WTC11 (cell line): ENCODE measurements around the gene MCOLN1. TPM values are rescaled to one million over a fixed set of nuclear protein-coding genes. Genes with fewer than 3 reads are reported as not detected.

ENCODE experiments used
- ATAC-seq: fragments of 200-7000 bp; cut with Tn5 transposase; 2 replicates; pipeline ENCODE4 v1.10.0; 2021; ENCODE audit warnings: mild to moderate bottlenecking, moderate library complexity
- CTCF ChIA-PET: fragments of 300-600 bp; sonication (Branson Sonifier 250); formaldehyde crosslinking; loops from one replicate; lab custom pipeline; 2021; ENCODE audit warnings: antibody characterized with exemption; lab: Charles Lee
- POLR2A ChIA-PET: fragments of 350-600 bp; sonication (Branson Sonifier 250); formaldehyde crosslinking; loops from one replicate; lab custom pipeline; 2021; ENCODE audit warnings: antibody characterized with exemption; lab: Charles Lee
- DNase-seq: peaks from one replicate; pipeline ENCODE4 v3.0.0; 2021; ENCODE audit warnings: low spot score
- H3K27ac Mint-ChIP-seq: 2 replicates; pipeline ENCODE4 v1.8.0; 2021; ENCODE audit warnings: mixed read lengths
- H3K27me3 Mint-ChIP-seq: 2 replicates; pipeline ENCODE4 v1.8.0; 2021; ENCODE audit warnings: low read depth, mild to moderate bottlenecking, moderate library complexity, mixed read lengths
- H3K36me3 Mint-ChIP-seq: 2 replicates; pipeline ENCODE4 v1.8.0; 2021; ENCODE audit warnings: mixed read lengths
- H3K4me1 Mint-ChIP-seq: 2 replicates; pipeline ENCODE4 v1.8.0; 2022; ENCODE audit warnings: mixed read lengths
- H3K4me3 Mint-ChIP-seq: 2 replicates; pipeline ENCODE4 v1.8.0; 2021; ENCODE audit warnings: mild to moderate bottlenecking, moderate library complexity, mixed read lengths
- H3K9me3 Mint-ChIP-seq: 2 replicates; pipeline ENCODE4 v1.8.0; 2021; ENCODE audit warnings: mixed read lengths
- CREB1 ChIP-seq: sonication (generic); formaldehyde crosslinking; IDR thresholded peaks from 2 replicates; pipeline ENCODE4 v1.8.0; 2023; ENCODE audit warnings: mild to moderate bottlenecking, missing genetic modification reagents
- CREM ChIP-seq: sonication (generic); formaldehyde crosslinking; IDR thresholded peaks from 2 replicates; pipeline ENCODE4 v1.8.1; 2022; ENCODE audit warnings: mild to moderate bottlenecking, missing genetic modification reagents, moderate library complexity
- FOXP1 ChIP-seq: sonication (generic); formaldehyde crosslinking; IDR thresholded peaks from 2 replicates; pipeline ENCODE4 v1.8.0; 2022; ENCODE audit warnings: missing genetic modification reagents, mild to moderate bottlenecking, moderate library complexity, borderline replicate concordance
- IRF2 ChIP-seq: sonication (generic); formaldehyde crosslinking; IDR thresholded peaks from 2 replicates; pipeline ENCODE4 v1.8.0; 2022; ENCODE audit warnings: low read depth, missing genetic modification reagents, borderline replicate concordance
- JAZF1 ChIP-seq: fragments of 250-450 bp; sonication (Bioruptor Pico); IDR thresholded peaks from 2 replicates; pipeline ENCODE4 v1.9.0; 2021; ENCODE audit warnings: moderate library complexity, mild to moderate bottlenecking, inconsistent platforms
- KAT7 ChIP-seq: sonication (generic); formaldehyde crosslinking; IDR thresholded peaks from 2 replicates; pipeline ENCODE4 v1.8.1; 2023; ENCODE audit warnings: missing genetic modification reagents, mild to moderate bottlenecking, borderline replicate concordance
- NFATC4 ChIP-seq: fragments of 250-450 bp; sonication (Bioruptor Pico); IDR thresholded peaks from 2 replicates; pipeline ENCODE4 v1.9.0; 2021; ENCODE audit warnings: mild to moderate bottlenecking
- NFE2L1 ChIP-seq: sonication (generic); formaldehyde crosslinking; IDR thresholded peaks from 2 replicates; pipeline ENCODE4 v1.8.1; 2023; ENCODE audit warnings: missing genetic modification reagents
- RELA ChIP-seq: sonication (generic); formaldehyde crosslinking; IDR thresholded peaks from 2 replicates; pipeline ENCODE4 v1.8.1; 2022; ENCODE audit warnings: missing genetic modification reagents, mild to moderate bottlenecking, borderline replicate concordance
- SMAD4 ChIP-seq: sonication (generic); formaldehyde crosslinking; IDR thresholded peaks from 2 replicates; pipeline ENCODE4 v1.8.0; 2022; ENCODE audit warnings: mild to moderate bottlenecking, missing genetic modification reagents
- SP1 ChIP-seq: sonication (generic); formaldehyde crosslinking; conservative IDR thresholded peaks from 2 replicates; pipeline ENCODE4 v1.8.1; 2022; ENCODE audit warnings: missing genetic modification reagents
- TEAD1 ChIP-seq: sonication (generic); formaldehyde crosslinking; IDR thresholded peaks from 2 replicates; pipeline ENCODE4 v1.8.0; 2022; ENCODE audit warnings: mild to moderate bottlenecking, missing genetic modification reagents
- ZNF121 ChIP-seq: sonication (generic); formaldehyde crosslinking; IDR thresholded peaks from 2 replicates; pipeline ENCODE4 v1.8.0; 2023; ENCODE audit warnings: missing genetic modification reagents
- ZNF263 ChIP-seq: sonication (generic); formaldehyde crosslinking; IDR thresholded peaks from 2 replicates; pipeline ENCODE4 v1.8.1; 2022; ENCODE audit warnings: low read depth, mild to moderate bottlenecking, moderate library complexity, missing genetic modification reagents
- ZNF317 ChIP-seq: sonication (generic); formaldehyde crosslinking; IDR thresholded peaks from 2 replicates; pipeline ENCODE4 v1.8.1; 2023; ENCODE audit warnings: low read depth, mild to moderate bottlenecking, moderate library complexity, missing genetic modification reagents, borderline replicate concordance
- ZNF396 ChIP-seq: fragments of 250-450 bp; sonication (Bioruptor Pico); IDR thresholded peaks from 2 replicates; pipeline ENCODE4 v1.8.0; 2021; ENCODE audit warnings: mild to moderate bottlenecking, moderate library complexity, borderline replicate concordance
- ZNF416 ChIP-seq: fragments of 250-450 bp; sonication (Bioruptor Pico); IDR thresholded peaks from 2 replicates; pipeline ENCODE4 v1.9.0; 2021; ENCODE audit warnings: mild to moderate bottlenecking, inconsistent platforms
- total RNA-seq: library from RNA; stranded (reverse); gene quantifications from 3 replicates; pipeline ENCODE4 v1.2.3, GENCODE V29; 2021
- TF ChIP-seq, protein P1 (sequence below): sonication (generic); formaldehyde crosslinking; IDR thresholded peaks from 2 replicates; pipeline ENCODE4 v1.8.1; 2023; ENCODE audit warnings: mild to moderate bottlenecking, missing genetic modification reagents, borderline replicate concordance
- TF ChIP-seq, protein P2 (sequence below): sonication (generic); formaldehyde crosslinking; IDR thresholded peaks from 2 replicates; pipeline ENCODE4 v1.8.0; 2022; ENCODE audit warnings: mild to moderate bottlenecking, missing genetic modification reagents
- TF ChIP-seq, protein P3 (sequence below): sonication (generic); formaldehyde crosslinking; IDR thresholded peaks from 2 replicates; pipeline ENCODE4 v1.8.0; 2022; ENCODE audit warnings: mild to moderate bottlenecking, missing genetic modification reagents
- TF ChIP-seq, protein P4 (sequence below): sonication (generic); formaldehyde crosslinking; IDR thresholded peaks from 2 replicates; pipeline ENCODE4 v1.8.1; 2023; ENCODE audit warnings: mild to moderate bottlenecking, missing genetic modification reagents, moderate library complexity
- TF ChIP-seq, protein P5 (sequence below): sonication (generic); formaldehyde crosslinking; IDR thresholded peaks from 2 replicates; pipeline ENCODE4 v1.8.1; 2022; ENCODE audit warnings: mild to moderate bottlenecking, missing genetic modification reagents, moderate library complexity, borderline replicate concordance
- TF ChIP-seq, protein P6 (sequence below): sonication (generic); formaldehyde crosslinking; conservative IDR thresholded peaks from 2 replicates; pipeline ENCODE4 v1.8.1; 2023; ENCODE audit warnings: mild to moderate bottlenecking, low read depth, missing genetic modification reagents, moderate library complexity
- TF ChIP-seq, protein P7 (sequence below): sonication (generic); formaldehyde crosslinking; IDR thresholded peaks from 2 replicates; pipeline ENCODE4 v1.8.0; 2023; ENCODE audit warnings: mild to moderate bottlenecking, missing genetic modification reagents

Gene MCOLN1
- total RNA-seq, 1 experiment from 2014 or later, result 19.7 TPM

DNA sequence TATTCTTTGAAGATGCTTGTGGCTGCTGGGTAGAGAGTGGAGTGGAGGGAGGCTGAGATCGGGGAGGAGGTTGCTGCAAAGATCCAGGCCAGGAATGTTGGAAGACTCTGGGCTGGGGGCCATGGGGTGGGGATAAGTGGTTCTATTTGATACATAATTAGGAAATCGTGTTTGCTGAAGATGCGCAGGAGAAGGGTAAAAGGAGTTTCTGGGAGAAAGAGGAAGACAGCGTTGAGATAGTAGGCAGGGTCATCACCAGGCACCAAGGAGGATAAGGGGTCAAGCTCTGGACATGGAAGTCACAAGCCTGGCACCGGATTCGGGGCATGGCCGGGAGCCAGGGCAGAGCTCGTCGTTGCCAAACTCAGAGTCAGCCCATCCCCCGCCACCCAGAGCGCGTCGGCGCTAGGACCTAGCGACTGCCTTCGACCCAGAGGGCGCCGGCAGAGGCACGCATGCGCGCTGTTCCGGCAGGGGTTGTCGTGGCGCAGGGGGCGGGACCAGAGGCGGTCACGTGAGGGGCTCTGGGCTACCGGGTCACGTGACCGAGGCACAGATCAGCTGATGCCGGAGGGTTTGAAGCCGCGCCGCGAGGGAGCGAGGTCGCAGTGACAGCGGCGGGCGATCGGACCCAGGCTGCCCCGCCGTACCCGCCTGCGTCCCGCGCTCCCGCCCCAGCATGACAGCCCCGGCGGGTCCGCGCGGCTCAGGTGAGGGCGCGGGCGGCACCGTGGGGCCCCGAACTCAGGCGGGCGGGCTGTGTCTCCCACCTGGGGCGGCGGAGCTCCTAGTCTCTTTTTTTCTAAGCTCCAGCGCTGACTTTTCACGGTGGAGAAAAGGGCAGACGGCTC is at the start of gene MCOLN1 (continued):
- TF ChIP-seq, protein P1, sequence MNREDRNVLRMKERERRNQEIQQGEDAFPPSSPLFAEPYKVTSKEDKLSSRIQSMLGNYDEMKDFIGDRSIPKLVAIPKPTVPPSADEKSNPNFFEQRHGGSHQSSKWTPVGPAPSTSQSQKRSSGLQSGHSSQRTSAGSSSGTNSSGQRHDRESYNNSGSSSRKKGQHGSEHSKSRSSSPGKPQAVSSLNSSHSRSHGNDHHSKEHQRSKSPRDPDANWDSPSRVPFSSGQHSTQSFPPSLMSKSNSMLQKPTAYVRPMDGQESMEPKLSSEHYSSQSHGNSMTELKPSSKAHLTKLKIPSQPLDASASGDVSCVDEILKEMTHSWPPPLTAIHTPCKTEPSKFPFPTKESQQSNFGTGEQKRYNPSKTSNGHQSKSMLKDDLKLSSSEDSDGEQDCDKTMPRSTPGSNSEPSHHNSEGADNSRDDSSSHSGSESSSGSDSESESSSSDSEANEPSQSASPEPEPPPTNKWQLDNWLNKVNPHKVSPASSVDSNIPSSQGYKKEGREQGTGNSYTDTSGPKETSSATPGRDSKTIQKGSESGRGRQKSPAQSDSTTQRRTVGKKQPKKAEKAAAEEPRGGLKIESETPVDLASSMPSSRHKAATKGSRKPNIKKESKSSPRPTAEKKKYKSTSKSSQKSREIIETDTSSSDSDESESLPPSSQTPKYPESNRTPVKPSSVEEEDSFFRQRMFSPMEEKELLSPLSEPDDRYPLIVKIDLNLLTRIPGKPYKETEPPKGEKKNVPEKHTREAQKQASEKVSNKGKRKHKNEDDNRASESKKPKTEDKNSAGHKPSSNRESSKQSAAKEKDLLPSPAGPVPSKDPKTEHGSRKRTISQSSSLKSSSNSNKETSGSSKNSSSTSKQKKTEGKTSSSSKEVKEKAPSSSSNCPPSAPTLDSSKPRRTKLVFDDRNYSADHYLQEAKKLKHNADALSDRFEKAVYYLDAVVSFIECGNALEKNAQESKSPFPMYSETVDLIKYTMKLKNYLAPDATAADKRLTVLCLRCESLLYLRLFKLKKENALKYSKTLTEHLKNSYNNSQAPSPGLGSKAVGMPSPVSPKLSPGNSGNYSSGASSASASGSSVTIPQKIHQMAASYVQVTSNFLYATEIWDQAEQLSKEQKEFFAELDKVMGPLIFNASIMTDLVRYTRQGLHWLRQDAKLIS (CRISPR knock-in tag), result no peak
- TF ChIP-seq, protein P2, sequence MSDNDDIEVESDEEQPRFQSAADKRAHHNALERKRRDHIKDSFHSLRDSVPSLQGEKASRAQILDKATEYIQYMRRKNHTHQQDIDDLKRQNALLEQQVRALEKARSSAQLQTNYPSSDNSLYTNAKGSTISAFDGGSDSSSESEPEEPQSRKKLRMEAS (CRISPR knock-in tag), result peak; percentile 91
- TF ChIP-seq SP1 (CRISPR knock-in tag) (peak; percentile 100), RELA (no peak), ZNF121 (CRISPR knock-in tag) (no peak), KAT7 (CRISPR knock-in tag) (no peak), NFATC4 (CRISPR knock-in tag) (no peak), ZNF396 (CRISPR knock-in tag) (no peak), SMAD4 (no peak), NFE2L1 (CRISPR knock-in tag) (peak; percentile 61; the same call in 1 of the 2 replicates), IRF2 (CRISPR knock-in tag) (no peak), CREB1 (CRISPR knock-in tag) (no peak), JAZF1 (CRISPR knock-in tag) (no peak), CREM (0 out of 2 replicates have a peak, but pooled peaks have one; percentile 48)
- TF ChIP-seq, protein P3, sequence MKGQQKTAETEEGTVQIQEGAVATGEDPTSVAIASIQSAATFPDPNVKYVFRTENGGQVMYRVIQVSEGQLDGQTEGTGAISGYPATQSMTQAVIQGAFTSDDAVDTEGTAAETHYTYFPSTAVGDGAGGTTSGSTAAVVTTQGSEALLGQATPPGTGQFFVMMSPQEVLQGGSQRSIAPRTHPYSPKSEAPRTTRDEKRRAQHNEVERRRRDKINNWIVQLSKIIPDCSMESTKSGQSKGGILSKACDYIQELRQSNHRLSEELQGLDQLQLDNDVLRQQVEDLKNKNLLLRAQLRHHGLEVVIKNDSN, result peak; percentile 100
- TF ChIP-seq, protein P4, sequence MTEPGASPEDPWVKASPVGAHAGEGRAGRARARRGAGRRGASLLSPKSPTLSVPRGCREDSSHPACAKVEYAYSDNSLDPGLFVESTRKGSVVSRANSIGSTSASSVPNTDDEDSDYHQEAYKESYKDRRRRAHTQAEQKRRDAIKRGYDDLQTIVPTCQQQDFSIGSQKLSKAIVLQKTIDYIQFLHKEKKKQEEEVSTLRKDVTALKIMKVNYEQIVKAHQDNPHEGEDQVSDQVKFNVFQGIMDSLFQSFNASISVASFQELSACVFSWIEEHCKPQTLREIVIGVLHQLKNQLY (CRISPR knock-in tag), result no peak
- TF ChIP-seq, protein P5, sequence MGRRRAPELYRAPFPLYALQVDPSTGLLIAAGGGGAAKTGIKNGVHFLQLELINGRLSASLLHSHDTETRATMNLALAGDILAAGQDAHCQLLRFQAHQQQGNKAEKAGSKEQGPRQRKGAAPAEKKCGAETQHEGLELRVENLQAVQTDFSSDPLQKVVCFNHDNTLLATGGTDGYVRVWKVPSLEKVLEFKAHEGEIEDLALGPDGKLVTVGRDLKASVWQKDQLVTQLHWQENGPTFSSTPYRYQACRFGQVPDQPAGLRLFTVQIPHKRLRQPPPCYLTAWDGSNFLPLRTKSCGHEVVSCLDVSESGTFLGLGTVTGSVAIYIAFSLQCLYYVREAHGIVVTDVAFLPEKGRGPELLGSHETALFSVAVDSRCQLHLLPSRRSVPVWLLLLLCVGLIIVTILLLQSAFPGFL (CRISPR knock-in tag), result no peak

DNA sequence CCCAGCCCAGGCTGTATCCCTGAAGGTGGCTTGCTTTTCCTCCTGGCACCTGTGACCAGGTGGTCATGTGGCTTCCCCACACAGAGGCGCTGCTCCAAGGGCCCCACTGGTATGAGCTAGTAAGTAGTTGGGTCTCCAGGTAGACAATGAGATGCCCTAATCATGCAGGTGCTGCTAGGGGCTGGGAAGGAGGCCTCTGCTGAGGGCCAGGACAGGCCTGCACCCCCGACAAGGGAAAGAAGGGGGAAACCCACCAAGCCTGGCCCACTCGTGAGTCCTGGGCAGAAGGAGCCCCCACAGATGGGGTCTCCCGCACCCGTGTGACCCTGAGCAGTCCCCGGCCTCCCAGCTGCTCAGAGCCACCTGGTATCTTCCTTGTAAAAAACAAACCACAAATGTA is 46.8 kb upstream of the MCOLN1 start:
- H3K27me3 Mint-ChIP-seq, result no peaks in the 10 kb centered on the region
- H3K4me1 Mint-ChIP-seq, result peaks cover 7% of the 10 kb centered on the region
- no peaks in the 10 kb centered on the region for H3K36me3 Mint-ChIP-seq
- CTCF ChIA-PET, result interaction anchor here (1.0 to 1.2 kb wide), 3 partner anchors 14 to 93 kb away, joined by 3 read pairs; a partner anchor contains a TSS
- no peaks in the 10 kb centered on the region for H3K9me3 Mint-ChIP-seq
- POLR2A ChIA-PET, result no interaction called here
- DNase-seq (no peak), ATAC-seq (no peak)
- H3K4me3 Mint-ChIP-seq, result no peak overlapping the region
- no peak overlapping the region for H3K27ac Mint-ChIP-seq
- no peak for TF ChIP-seq ZNF263 (CRISPR knock-in tag)
- no peak for TF ChIP-seq TEAD1
- no peak for TF ChIP-seq SMAD4
- TF ChIP-seq FOXP1, result no peak
- no peak for TF ChIP-seq ZNF416 (CRISPR knock-in tag)
- TF ChIP-seq ZNF317 (CRISPR knock-in tag), result no peak
- TF ChIP-seq, protein P6, sequence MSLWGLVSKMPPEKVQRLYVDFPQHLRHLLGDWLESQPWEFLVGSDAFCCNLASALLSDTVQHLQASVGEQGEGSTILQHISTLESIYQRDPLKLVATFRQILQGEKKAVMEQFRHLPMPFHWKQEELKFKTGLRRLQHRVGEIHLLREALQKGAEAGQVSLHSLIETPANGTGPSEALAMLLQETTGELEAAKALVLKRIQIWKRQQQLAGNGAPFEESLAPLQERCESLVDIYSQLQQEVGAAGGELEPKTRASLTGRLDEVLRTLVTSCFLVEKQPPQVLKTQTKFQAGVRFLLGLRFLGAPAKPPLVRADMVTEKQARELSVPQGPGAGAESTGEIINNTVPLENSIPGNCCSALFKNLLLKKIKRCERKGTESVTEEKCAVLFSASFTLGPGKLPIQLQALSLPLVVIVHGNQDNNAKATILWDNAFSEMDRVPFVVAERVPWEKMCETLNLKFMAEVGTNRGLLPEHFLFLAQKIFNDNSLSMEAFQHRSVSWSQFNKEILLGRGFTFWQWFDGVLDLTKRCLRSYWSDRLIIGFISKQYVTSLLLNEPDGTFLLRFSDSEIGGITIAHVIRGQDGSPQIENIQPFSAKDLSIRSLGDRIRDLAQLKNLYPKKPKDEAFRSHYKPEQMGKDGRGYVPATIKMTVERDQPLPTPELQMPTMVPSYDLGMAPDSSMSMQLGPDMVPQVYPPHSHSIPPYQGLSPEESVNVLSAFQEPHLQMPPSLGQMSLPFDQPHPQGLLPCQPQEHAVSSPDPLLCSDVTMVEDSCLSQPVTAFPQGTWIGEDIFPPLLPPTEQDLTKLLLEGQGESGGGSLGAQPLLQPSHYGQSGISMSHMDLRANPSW (CRISPR knock-in tag), result no peak
- TF ChIP-seq, protein P2 (CRISPR knock-in tag), result no peak
- TF ChIP-seq, protein P7, sequence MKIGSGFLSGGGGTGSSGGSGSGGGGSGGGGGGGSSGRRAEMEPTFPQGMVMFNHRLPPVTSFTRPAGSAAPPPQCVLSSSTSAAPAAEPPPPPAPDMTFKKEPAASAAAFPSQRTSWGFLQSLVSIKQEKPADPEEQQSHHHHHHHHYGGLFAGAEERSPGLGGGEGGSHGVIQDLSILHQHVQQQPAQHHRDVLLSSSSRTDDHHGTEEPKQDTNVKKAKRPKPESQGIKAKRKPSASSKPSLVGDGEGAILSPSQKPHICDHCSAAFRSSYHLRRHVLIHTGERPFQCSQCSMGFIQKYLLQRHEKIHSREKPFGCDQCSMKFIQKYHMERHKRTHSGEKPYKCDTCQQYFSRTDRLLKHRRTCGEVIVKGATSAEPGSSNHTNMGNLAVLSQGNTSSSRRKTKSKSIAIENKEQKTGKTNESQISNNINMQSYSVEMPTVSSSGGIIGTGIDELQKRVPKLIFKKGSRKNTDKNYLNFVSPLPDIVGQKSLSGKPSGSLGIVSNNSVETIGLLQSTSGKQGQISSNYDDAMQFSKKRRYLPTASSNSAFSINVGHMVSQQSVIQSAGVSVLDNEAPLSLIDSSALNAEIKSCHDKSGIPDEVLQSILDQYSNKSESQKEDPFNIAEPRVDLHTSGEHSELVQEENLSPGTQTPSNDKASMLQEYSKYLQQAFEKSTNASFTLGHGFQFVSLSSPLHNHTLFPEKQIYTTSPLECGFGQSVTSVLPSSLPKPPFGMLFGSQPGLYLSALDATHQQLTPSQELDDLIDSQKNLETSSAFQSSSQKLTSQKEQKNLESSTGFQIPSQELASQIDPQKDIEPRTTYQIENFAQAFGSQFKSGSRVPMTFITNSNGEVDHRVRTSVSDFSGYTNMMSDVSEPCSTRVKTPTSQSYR (CRISPR knock-in tag), result no peak
